Mucosa of descending colon (tissue), 3 donors: ENCODE measurements around the gene CTSZ. TPM values are rescaled to one million over a fixed set of nuclear protein-coding genes. Genes with fewer than 3 reads are reported as not detected.

ENCODE experiments used
- ATAC-seq: fragments of 200-7000 bp; cut with Tn5 transposase; one replicate; pipeline ENCODE4 v1.9.1; 2020; ENCODE audit warnings: mild to moderate bottlenecking, moderate library complexity
- DNase-seq, 3 donors: peaks; one replicate each; pipeline ENCODE4 v3.0.0-alpha.2; 2020
- H3K36me3 ChIP-seq: fragments of 200-600 bp; one replicate; pipeline ENCODE4 v1.8.0; 2021; ENCODE audit warnings: low read depth, mild to moderate bottlenecking
- H3K4me1 ChIP-seq: fragments of 200-600 bp; one replicate; pipeline ENCODE4 v1.8.0; 2021; ENCODE audit warnings: low read depth, mild to moderate bottlenecking
- H3K4me3 ChIP-seq: fragments of 200-600 bp; one replicate; pipeline ENCODE4 v1.8.0; 2021; ENCODE audit warnings: mild to moderate bottlenecking
- H3K9me3 ChIP-seq: fragments of 200-600 bp; one replicate; pipeline ENCODE4 v1.8.0; 2021; ENCODE audit warnings: mild to moderate bottlenecking
- intact Hi-C, 2 donors: fragments of 100-400 bp; cut with DNase I in 1 of 2; cut with micrococcal nuclease in 1 of 2; formaldehyde crosslinking; loops; one replicate each; pipeline versions ENCODE4 v1.11.0 to v1.11.1; 2022; cut with DNase I, micrococcal nuclease
- total RNA-seq, 3 donors: library from RNA; stranded (reverse); fragmentation: NEBNext Ultra II Directional in 2 of 3; extraction: Animal tissue kit (Norgen Biotek cat#: 25700) in 2 of 3; gene quantifications; one replicate each; pipeline versions ENCODE4 v1.2.1 to v1.2.4, GENCODE V29; 2021 to 2023
- TF ChIP-seq, protein P1 (sequence below): fragments of 200-600 bp; IDR thresholded peaks from one replicate; pipeline ENCODE4 v1.8.0; 2022; ENCODE audit warnings: antibody characterized with exemption, mild to moderate bottlenecking
- donor health status: DM: no; HTN: no; CAD: no; lungs with moderate emphysema.
- donor health status: DM: no; HTN: no; CAD: no.
- donor health status: DM: no; HTN: yes; CAD: no.

Gene CTSZ
- total RNA-seq, 3 donors from 2014 or later: 269 to 272 (median 271) TPM

- intact Hi-C loops: no loop called here
- no peak for DNase-seq
- Histone ChIP-seq H3K36me3 (peaks cover 4% of the 10 kb centered on the region), H3K9me3 (no peaks in the 10 kb centered on the region), H3K4me1 (peaks cover 32% of the 10 kb centered on the region), H3K4me3 (no peak overlapping the region)
- no peak for ATAC-seq
- TF ChIP-seq, protein P1, sequence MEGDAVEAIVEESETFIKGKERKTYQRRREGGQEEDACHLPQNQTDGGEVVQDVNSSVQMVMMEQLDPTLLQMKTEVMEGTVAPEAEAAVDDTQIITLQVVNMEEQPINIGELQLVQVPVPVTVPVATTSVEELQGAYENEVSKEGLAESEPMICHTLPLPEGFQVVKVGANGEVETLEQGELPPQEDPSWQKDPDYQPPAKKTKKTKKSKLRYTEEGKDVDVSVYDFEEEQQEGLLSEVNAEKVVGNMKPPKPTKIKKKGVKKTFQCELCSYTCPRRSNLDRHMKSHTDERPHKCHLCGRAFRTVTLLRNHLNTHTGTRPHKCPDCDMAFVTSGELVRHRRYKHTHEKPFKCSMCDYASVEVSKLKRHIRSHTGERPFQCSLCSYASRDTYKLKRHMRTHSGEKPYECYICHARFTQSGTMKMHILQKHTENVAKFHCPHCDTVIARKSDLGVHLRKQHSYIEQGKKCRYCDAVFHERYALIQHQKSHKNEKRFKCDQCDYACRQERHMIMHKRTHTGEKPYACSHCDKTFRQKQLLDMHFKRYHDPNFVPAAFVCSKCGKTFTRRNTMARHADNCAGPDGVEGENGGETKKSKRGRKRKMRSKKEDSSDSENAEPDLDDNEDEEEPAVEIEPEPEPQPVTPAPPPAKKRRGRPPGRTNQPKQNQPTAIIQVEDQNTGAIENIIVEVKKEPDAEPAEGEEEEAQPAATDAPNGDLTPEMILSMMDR: no peak
Measured at GRCh38 chr20:59003836-59004492, 3.1 kb downstream of the CTSZ start.

- intact Hi-C loops: no loop called here
- TF ChIP-seq, protein P1: no peak
- peaks cover 4% of the 10 kb centered on the region for H3K36me3 ChIP-seq
Measured at GRCh38 chr20:59002874-59003399, 4.1 kb downstream of the CTSZ start.

DNA sequence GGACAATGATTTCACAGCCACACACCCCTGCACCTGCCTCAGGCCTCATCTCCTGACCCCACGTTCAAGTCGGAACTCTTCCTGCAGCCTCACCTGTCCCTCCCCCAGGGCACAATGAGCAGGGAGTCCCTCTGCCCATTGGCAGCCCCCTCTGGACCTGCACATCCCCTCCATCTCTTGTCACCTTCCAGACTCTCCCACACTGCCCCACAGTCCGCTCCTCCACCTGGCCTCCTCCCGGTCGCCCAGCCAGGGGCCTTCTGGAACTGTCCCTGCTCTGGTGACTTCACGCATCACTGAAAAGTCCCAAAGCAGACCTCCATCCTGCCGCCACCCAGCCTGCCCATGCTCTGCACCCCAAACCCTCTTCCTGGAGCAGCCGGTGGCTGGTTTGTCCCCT, 4.7 kb downstream of the CTSZ start:
- Histone ChIP-seq H3K9me3 (no peaks in the 10 kb centered on the region), H3K36me3 (peaks cover 4% of the 10 kb centered on the region), H3K4me1 (peaks cover 32% of the 10 kb centered on the region), H3K4me3 (no peak overlapping the region)
- no peak for ATAC-seq
- intact Hi-C loops: no loop called here
- TF ChIP-seq, protein P1: no peak
- DNase-seq: no peak

More at GRCh38 chr20:59002874-59003399, 4.1 kb downstream of the CTSZ start:
- ATAC-seq: no peak
- peaks cover 32% of the 10 kb centered on the region for H3K4me1 ChIP-seq
- no peak for DNase-seq
- H3K4me3 ChIP-seq: no peak overlapping the region
- H3K9me3 ChIP-seq: no peaks in the 10 kb centered on the region

DNA sequence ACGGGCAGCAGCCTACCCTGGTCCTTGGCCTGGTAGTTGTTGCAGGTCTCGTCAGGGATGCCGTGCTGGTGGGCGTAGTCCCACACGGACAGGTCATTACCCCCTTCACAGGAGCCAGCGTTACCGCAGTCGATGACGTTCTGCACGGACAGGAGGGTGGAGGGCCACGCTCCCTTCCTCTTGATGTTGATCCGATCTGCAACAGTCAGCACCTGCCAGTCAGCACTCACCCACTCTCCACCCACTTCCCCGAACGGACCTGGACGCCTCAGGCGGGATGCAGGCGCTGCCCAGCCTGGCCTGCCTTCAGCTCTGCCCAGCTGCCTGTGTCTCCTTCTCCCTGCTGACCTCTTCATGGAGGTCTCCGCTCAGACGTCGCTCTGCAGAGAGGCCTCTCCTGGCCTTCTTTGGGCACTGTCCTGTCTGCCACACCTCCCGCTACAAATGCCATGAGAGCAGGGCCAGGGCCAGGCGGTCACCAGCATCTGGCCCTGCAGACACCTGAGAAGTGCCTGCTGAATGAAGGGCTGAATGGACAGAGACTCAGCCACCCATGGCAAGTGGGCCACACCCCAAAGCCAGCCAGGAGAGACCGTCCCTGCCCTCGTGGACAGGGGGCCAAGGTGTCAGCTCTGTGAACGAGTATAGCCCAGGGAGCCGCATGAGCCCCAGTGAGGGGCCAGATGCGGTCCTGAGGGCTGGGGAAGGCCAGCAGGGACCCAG, 5.4 kb downstream of the CTSZ start:
- Histone ChIP-seq H3K4me3 (no peak overlapping the region), H3K4me1 (peaks cover 32% of the 10 kb centered on the region), H3K36me3 (peaks cover 7% of the 10 kb centered on the region), H3K9me3 (no peaks in the 10 kb centered on the region)
- TF ChIP-seq, protein P1: no peak
- no peak for ATAC-seq
- no peak for DNase-seq
- intact Hi-C loops: no loop called here

- H3K4me1 ChIP-seq: peaks cover 30% of the 10 kb centered on the region
- peaks cover 10% of the 10 kb centered on the region for H3K36me3 ChIP-seq
- DNase-seq: no peak
- no peak overlapping the region for H3K4me3 ChIP-seq
- TF ChIP-seq, protein P1: no peak
- ATAC-seq: no peak
- intact Hi-C loops: no loop called here
- H3K9me3 ChIP-seq: no peaks in the 10 kb centered on the region
Measured at GRCh38 chr20:59001068-59001448, 6.0 kb downstream of the CTSZ start.
